HG03095 (cell line): Measurements from ENCODE around the gene CNOT11.
A peak's percentile ranks its signal among the peaks of the same experiment; 100 is the strongest.

Source experiments
- ATAC-seq: cut with Tn5 transposase; IDR thresholded peaks from one replicate; pipeline ENCODE4 v1.9.1; 2021; ENCODE audit warnings: moderate library complexity; ENCODE audit not compliant: unreplicated experiment

Gene CNOT11

GRCh38 chr2:101274142-101274541 lies 21.5 kb downstream of the CNOT11 start:
- no peak for ATAC-seq

GRCh38 chr2:101277111-101277510 lies 24.4 kb downstream of the CNOT11 start:
- no peak for ATAC-seq

- no peak for ATAC-seq
Observed at GRCh38 chr2:101278925-101279324, 26.2 kb downstream of the CNOT11 start.

GRCh38 chr2:101281482-101281881 lies 28.8 kb downstream of the CNOT11 start:
- ATAC-seq = no peak

- ATAC-seq = no peak
Observed at GRCh38 chr2:101282980-101283379, 30.3 kb downstream of the CNOT11 start.

- ATAC-seq = no peak
Observed at GRCh38 chr2:101286684-101287083, 34.0 kb downstream of the CNOT11 start.

- ATAC-seq = no peak
Observed at GRCh38 chr2:101287303-101287702, 34.6 kb downstream of the CNOT11 start.

- ATAC-seq = no peak
Observed at GRCh38 chr2:101290711-101291110, 38.0 kb downstream of the CNOT11 start.

- no peak for ATAC-seq
Observed at GRCh38 chr2:101291973-101292372, 39.3 kb downstream of the CNOT11 start.

- no peak for ATAC-seq
Observed at GRCh38 chr2:101293544-101293943, 40.9 kb downstream of the CNOT11 start.

GRCh38 chr2:101294861-101295260 lies 42.2 kb downstream of the CNOT11 start:
- no peak for ATAC-seq

GRCh38 chr2:101295895-101296294 lies 43.2 kb downstream of the CNOT11 start:
- no peak for ATAC-seq

GRCh38 chr2:101296371-101296770 lies 43.7 kb downstream of the CNOT11 start:
- ATAC-seq = no peak

GRCh38 chr2:101297383-101297782 lies 44.7 kb downstream of the CNOT11 start:
- ATAC-seq = no peak

- ATAC-seq = no peak
Observed at GRCh38 chr2:101299604-101300003, 46.9 kb downstream of the CNOT11 start.

- no peak for ATAC-seq
Observed at GRCh38 chr2:101300164-101300563, 47.5 kb downstream of the CNOT11 start.

GRCh38 chr2:101300836-101301235 lies 48.1 kb downstream of the CNOT11 start:
- ATAC-seq = no peak

- no peak for ATAC-seq
Observed at GRCh38 chr2:101302016-101302415, 49.3 kb downstream of the CNOT11 start.

- ATAC-seq = no peak
Observed at GRCh38 chr2:101303688-101304087, 51.0 kb downstream of the CNOT11 start.

- ATAC-seq = no peak
Observed at GRCh38 chr2:101305035-101305434, 52.3 kb downstream of the CNOT11 start.

- no peak for ATAC-seq
Observed at GRCh38 chr2:101305492-101306078, 52.9 kb downstream of the CNOT11 start.

GRCh38 chr2:101306410-101306809 lies 53.7 kb downstream of the CNOT11 start:
- ATAC-seq = peak; percentile 1

- no peak for ATAC-seq
Observed at GRCh38 chr2:101307503-101307902, 54.8 kb downstream of the CNOT11 start.
